Activated naive CD8-positive, alpha-beta T cell treated with anti-CD3 and anti-CD28 coated beads for 36 hours (primary cell): ENCODE data around the gene FTO. TPM values are rescaled to one million over a fixed set of nuclear protein-coding genes. Genes with fewer than 3 reads are reported as not detected.

Experiments
- DNase-seq: peaks from one replicate; pipeline ENCODE4 v3.0.0; 2021
- H3K27ac Mint-ChIP-seq: one replicate; pipeline ENCODE4 v1.8.0; 2022; ENCODE audit warnings: mild to moderate bottlenecking, moderate library complexity, mixed read lengths
- H3K27me3 Mint-ChIP-seq: one replicate; pipeline ENCODE4 v1.8.0; 2022; ENCODE audit warnings: mild to moderate bottlenecking, mixed read lengths
- H3K36me3 Mint-ChIP-seq: one replicate; pipeline ENCODE4 v1.8.0; 2021; ENCODE audit warnings: mild to moderate bottlenecking, mixed read lengths
- H3K4me1 Mint-ChIP-seq: one replicate; pipeline ENCODE4 v1.8.0; 2021; ENCODE audit warnings: mixed read lengths
- H3K4me3 Mint-ChIP-seq: one replicate; pipeline ENCODE4 v1.8.0; 2022; ENCODE audit warnings: mild to moderate bottlenecking, moderate library complexity, mixed read lengths
- H3K9me3 Mint-ChIP-seq: one replicate; pipeline ENCODE4 v1.8.0; 2022; ENCODE audit warnings: mixed read lengths
- total RNA-seq, 2 experiments: library from RNA; stranded (reverse); gene quantifications; one replicate each; pipeline ENCODE4 v1.2.3, GENCODE V29; 2021

The FTO gene
- total RNA-seq, 2 experiments from 2014 or later, result 51.1 to 52.7 TPM

- H3K27ac Mint-ChIP-seq, result no peak overlapping the region
- peaks cover 4% of the 10 kb centered on the region for H3K36me3 Mint-ChIP-seq
- peaks cover 1% of the 10 kb centered on the region for H3K9me3 Mint-ChIP-seq
- no peaks in the 10 kb centered on the region for H3K27me3 Mint-ChIP-seq
- no peak for DNase-seq
- H3K4me1 Mint-ChIP-seq, result no peaks in the 10 kb centered on the region
- no peak overlapping the region for H3K4me3 Mint-ChIP-seq
These were observed 417.8 kb downstream of the FTO start for GRCh38 chr16:54121539-54122295.

GRCh38 chr16:54123766-54124165, 419.8 kb downstream of the FTO start:
- peaks cover 2% of the 10 kb centered on the region for H3K4me1 Mint-ChIP-seq
- no peak overlapping the region for H3K4me3 Mint-ChIP-seq
- H3K9me3 Mint-ChIP-seq, result peaks cover 1% of the 10 kb centered on the region
- H3K36me3 Mint-ChIP-seq, result no peaks in the 10 kb centered on the region
- no peak overlapping the region for H3K27ac Mint-ChIP-seq
- no peaks in the 10 kb centered on the region for H3K27me3 Mint-ChIP-seq
- DNase-seq, result no peak

- no peak for DNase-seq
- no peak overlapping the region for H3K4me3 Mint-ChIP-seq
- H3K36me3 Mint-ChIP-seq, result no peaks in the 10 kb centered on the region
- peaks cover 2% of the 10 kb centered on the region for H3K4me1 Mint-ChIP-seq
- H3K9me3 Mint-ChIP-seq, result peaks cover 1% of the 10 kb centered on the region
- no peaks in the 10 kb centered on the region for H3K27me3 Mint-ChIP-seq
- no peak overlapping the region for H3K27ac Mint-ChIP-seq
These were observed 422.0 kb downstream of the FTO start for GRCh38 chr16:54125751-54126655.

- Mint-ChIP-seq H3K9me3 (peaks cover 1% of the 10 kb centered on the region), H3K4me1 (peaks cover 2% of the 10 kb centered on the region), H3K36me3 (no peaks in the 10 kb centered on the region), H3K27me3 (no peaks in the 10 kb centered on the region), H3K4me3 (no peak overlapping the region), H3K27ac (no peak overlapping the region)
- no peak for DNase-seq
These were observed 423.0 kb downstream of the FTO start for GRCh38 chr16:54126907-54127306.

- Mint-ChIP-seq H3K36me3 (no peaks in the 10 kb centered on the region), H3K27ac (no peak overlapping the region), H3K4me1 (peaks cover 2% of the 10 kb centered on the region), H3K4me3 (no peak overlapping the region), H3K27me3 (no peaks in the 10 kb centered on the region), H3K9me3 (no peaks in the 10 kb centered on the region)
- DNase-seq, result no peak
These were observed 424.8 kb downstream of the FTO start for GRCh38 chr16:54128629-54129234.

- Mint-ChIP-seq H3K27me3 (no peaks in the 10 kb centered on the region), H3K9me3 (no peaks in the 10 kb centered on the region), H3K4me3 (no peak overlapping the region), H3K36me3 (no peaks in the 10 kb centered on the region), H3K27ac (no peak overlapping the region), H3K4me1 (peaks cover 2% of the 10 kb centered on the region)
- DNase-seq, result no peak
These were observed 425.9 kb downstream of the FTO start for GRCh38 chr16:54129810-54130209.

- Mint-ChIP-seq H3K4me3 (no peak overlapping the region), H3K4me1 (no peaks in the 10 kb centered on the region), H3K9me3 (no peaks in the 10 kb centered on the region), H3K36me3 (no peaks in the 10 kb centered on the region), H3K27ac (no peak overlapping the region), H3K27me3 (peaks cover 10% of the 10 kb centered on the region)
- no peak for DNase-seq
These were observed 431.7 kb downstream of the FTO start for GRCh38 chr16:54135361-54136275.

GRCh38 chr16:54136276-54136625, 432.3 kb downstream of the FTO start:
- Mint-ChIP-seq H3K36me3 (no peaks in the 10 kb centered on the region), H3K27me3 (peaks cover 10% of the 10 kb centered on the region), H3K4me3 (no peak overlapping the region), H3K4me1 (no peaks in the 10 kb centered on the region), H3K9me3 (no peaks in the 10 kb centered on the region), H3K27ac (no peak overlapping the region)
- no peak for DNase-seq

GRCh38 chr16:54140057-54140787, 436.3 kb downstream of the FTO start:
- DNase-seq, result no peak
- H3K27ac Mint-ChIP-seq, result no peak overlapping the region
- H3K9me3 Mint-ChIP-seq, result no peaks in the 10 kb centered on the region
- H3K4me3 Mint-ChIP-seq, result no peak overlapping the region
- H3K36me3 Mint-ChIP-seq, result no peaks in the 10 kb centered on the region
- H3K27me3 Mint-ChIP-seq, result peaks cover 26% of the 10 kb centered on the region
- H3K4me1 Mint-ChIP-seq, result peaks cover 2% of the 10 kb centered on the region

- no peak overlapping the region for H3K4me3 Mint-ChIP-seq
- no peak overlapping the region for H3K27ac Mint-ChIP-seq
- no peaks in the 10 kb centered on the region for H3K36me3 Mint-ChIP-seq
- no peak for DNase-seq
- H3K4me1 Mint-ChIP-seq, result peaks cover 2% of the 10 kb centered on the region
- peaks cover 26% of the 10 kb centered on the region for H3K27me3 Mint-ChIP-seq
- H3K9me3 Mint-ChIP-seq, result no peaks in the 10 kb centered on the region
These were observed 436.8 kb downstream of the FTO start for GRCh38 chr16:54140788-54141136.

GRCh38 chr16:54142787-54143186, 438.8 kb downstream of the FTO start:
- no peak for DNase-seq
- Mint-ChIP-seq H3K9me3 (no peaks in the 10 kb centered on the region), H3K27me3 (peaks cover 26% of the 10 kb centered on the region), H3K36me3 (no peaks in the 10 kb centered on the region), H3K4me3 (no peak overlapping the region), H3K4me1 (peaks cover 2% of the 10 kb centered on the region), H3K27ac (no peak overlapping the region)

- H3K27ac Mint-ChIP-seq, result no peak overlapping the region
- peaks cover 22% of the 10 kb centered on the region for H3K27me3 Mint-ChIP-seq
- peaks cover 2% of the 10 kb centered on the region for H3K4me1 Mint-ChIP-seq
- H3K36me3 Mint-ChIP-seq, result no peaks in the 10 kb centered on the region
- H3K9me3 Mint-ChIP-seq, result no peaks in the 10 kb centered on the region
- H3K4me3 Mint-ChIP-seq, result no peak overlapping the region
- no peak for DNase-seq
These were observed 439.5 kb downstream of the FTO start for GRCh38 chr16:54143410-54143809.

- Mint-ChIP-seq H3K27me3 (peaks cover 20% of the 10 kb centered on the region), H3K9me3 (no peaks in the 10 kb centered on the region), H3K36me3 (no peaks in the 10 kb centered on the region), H3K4me3 (no peak overlapping the region), H3K4me1 (peaks cover 2% of the 10 kb centered on the region), H3K27ac (no peak overlapping the region)
- DNase-seq, result no peak
These were observed 440.1 kb downstream of the FTO start for GRCh38 chr16:54143934-54144571.

GRCh38 chr16:54144572-54144947, 440.6 kb downstream of the FTO start:
- Mint-ChIP-seq H3K4me3 (no peak overlapping the region), H3K9me3 (no peaks in the 10 kb centered on the region), H3K27me3 (peaks cover 19% of the 10 kb centered on the region), H3K36me3 (no peaks in the 10 kb centered on the region), H3K4me1 (peaks cover 2% of the 10 kb centered on the region), H3K27ac (no peak overlapping the region)
- DNase-seq, result no peak
